Adipocyte (in vitro differentiated cells): ENCODE measurements around the gene HSD3B2.
A peak's percentile ranks its signal among the peaks of the same experiment; 100 is the strongest.

ENCODE experiments used
- DNase-seq: peaks from one replicate; pipeline ENCODE4 v3.0.0-alpha.2; 2015; ENCODE audit warnings: low read depth
- H3K27me3 ChIP-seq: replicated peaks from 2 replicates; pipeline ENCODE4 v1.7.0; 2013; ENCODE audit warnings: mild to moderate bottlenecking, low read length, moderate library complexity; ENCODE audit not compliant: control insufficient read depth, insufficient read depth
- H3K36me3 ChIP-seq: 2 replicates; pipeline ENCODE4 v1.7.0; 2013; ENCODE audit warnings: low read length, mild to moderate bottlenecking, moderate library complexity; ENCODE audit not compliant: control insufficient read depth, insufficient read depth, severe bottlenecking
- H3K4me1 ChIP-seq: 2 replicates; pipeline ENCODE4 v1.7.0; 2013; ENCODE audit warnings: mild to moderate bottlenecking, low read length, moderate library complexity; ENCODE audit not compliant: control insufficient read depth, insufficient read depth
- H3K4me3 ChIP-seq: 2 replicates; pipeline ENCODE4 v1.7.0; 2013; ENCODE audit warnings: mild to moderate bottlenecking, low read length, moderate library complexity
- H3K9ac ChIP-seq: 2 replicates; pipeline ENCODE4 v1.7.0; 2013; ENCODE audit warnings: mild to moderate bottlenecking, low read length, moderate library complexity
- H3K9me3 ChIP-seq: 2 replicates; pipeline ENCODE4 v1.7.0; 2013; ENCODE audit warnings: mild to moderate bottlenecking, low read length, moderate library complexity; ENCODE audit not compliant: control insufficient read depth

The HSD3B2 gene

GRCh38 chr1:119435052-119435451 lies 20.1 kb downstream of the HSD3B2 start:
- no peak overlapping the region for H3K9ac ChIP-seq
- no peaks in the 10 kb centered on the region for H3K9me3 ChIP-seq
- H3K36me3 ChIP-seq: no peaks in the 10 kb centered on the region
- no peak overlapping the region for H3K4me3 ChIP-seq
- peaks cover 36% of the 10 kb centered on the region for H3K27me3 ChIP-seq
- H3K4me1 ChIP-seq: no peaks in the 10 kb centered on the region
- DNase-seq: no peak

DNA sequence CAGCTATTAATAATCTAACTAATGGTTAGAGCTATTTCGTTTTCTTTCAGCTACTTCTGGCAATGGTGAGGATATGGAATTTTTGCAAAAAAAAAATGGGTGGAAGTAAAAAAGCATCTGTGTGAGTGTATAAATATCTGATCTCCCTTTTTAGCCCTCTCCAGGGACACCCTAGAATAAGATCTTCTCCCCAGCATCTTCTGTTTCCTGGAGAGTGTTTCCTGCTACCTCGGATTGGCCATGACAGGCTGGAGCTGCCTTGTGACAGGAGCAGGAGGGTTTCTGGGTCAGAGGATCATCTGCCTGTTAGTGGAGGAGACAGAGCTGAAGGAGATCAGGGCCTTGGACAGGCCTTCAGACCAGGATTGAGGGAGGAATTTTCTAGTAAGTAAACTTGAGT lies 23.8 kb downstream of the HSD3B2 start:
- H3K27me3 ChIP-seq: peaks cover 45% of the 10 kb centered on the region
- H3K36me3 ChIP-seq: no peaks in the 10 kb centered on the region
- H3K4me1 ChIP-seq: no peaks in the 10 kb centered on the region
- H3K9ac ChIP-seq: no peak overlapping the region
- H3K4me3 ChIP-seq: no peak overlapping the region
- no peaks in the 10 kb centered on the region for H3K9me3 ChIP-seq
- no peak for DNase-seq

GRCh38 chr1:119440721-119441307 lies 25.9 kb downstream of the HSD3B2 start:
- Histone ChIP-seq H3K9ac (no peak overlapping the region), H3K36me3 (no peaks in the 10 kb centered on the region), H3K27me3 (peaks cover 48% of the 10 kb centered on the region), H3K4me1 (no peaks in the 10 kb centered on the region), H3K9me3 (no peaks in the 10 kb centered on the region), H3K4me3 (no peak overlapping the region)
- DNase-seq: no peak

- H3K4me1 ChIP-seq: no peaks in the 10 kb centered on the region
- H3K36me3 ChIP-seq: no peaks in the 10 kb centered on the region
- no peaks in the 10 kb centered on the region for H3K9me3 ChIP-seq
- no peak overlapping the region for H3K4me3 ChIP-seq
- H3K27me3 ChIP-seq: peaks cover 67% of the 10 kb centered on the region
- no peak for DNase-seq
- no peak overlapping the region for H3K9ac ChIP-seq
Observed at GRCh38 chr1:119442756-119443155, 27.8 kb downstream of the HSD3B2 start.

- no peaks in the 10 kb centered on the region for H3K36me3 ChIP-seq
- no peaks in the 10 kb centered on the region for H3K4me1 ChIP-seq
- H3K4me3 ChIP-seq: no peak overlapping the region
- no peak for DNase-seq
- H3K9me3 ChIP-seq: no peaks in the 10 kb centered on the region
- H3K27me3 ChIP-seq: peaks cover 73% of the 10 kb centered on the region
- H3K9ac ChIP-seq: no peak overlapping the region
Observed at GRCh38 chr1:119446321-119446720, 31.4 kb downstream of the HSD3B2 start.

GRCh38 chr1:119447344-119448126 lies 32.6 kb downstream of the HSD3B2 start:
- Histone ChIP-seq H3K4me1 (peaks cover 5% of the 10 kb centered on the region), H3K9me3 (no peaks in the 10 kb centered on the region), H3K9ac (no peak overlapping the region), H3K36me3 (no peaks in the 10 kb centered on the region), H3K27me3 (peaks cover 68% of the 10 kb centered on the region), H3K4me3 (no peak overlapping the region)
- DNase-seq: no peak

DNA sequence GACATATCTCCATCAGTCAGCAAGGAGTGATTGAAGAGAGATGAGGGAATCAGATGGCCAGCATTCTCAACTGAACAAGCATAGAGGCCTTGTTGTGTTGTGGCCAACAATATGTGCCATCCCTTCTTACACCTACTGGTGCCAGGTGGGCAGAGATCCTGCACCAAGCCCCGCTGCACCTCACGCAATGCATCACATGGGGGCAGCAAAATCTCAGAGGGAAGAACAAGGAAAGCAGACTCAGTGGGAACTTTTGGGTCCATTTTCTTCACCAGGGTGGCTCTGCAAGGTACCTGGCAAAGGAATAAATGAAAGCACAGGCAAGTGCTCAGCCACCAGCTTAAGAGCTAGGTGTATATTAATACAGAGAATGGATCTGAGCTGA lies 33.2 kb downstream of the HSD3B2 start:
- Histone ChIP-seq H3K9me3 (no peaks in the 10 kb centered on the region), H3K27me3 (peaks cover 62% of the 10 kb centered on the region), H3K9ac (no peak overlapping the region), H3K36me3 (no peaks in the 10 kb centered on the region), H3K4me3 (no peak overlapping the region), H3K4me1 (peaks cover 10% of the 10 kb centered on the region)
- DNase-seq: no peak

DNA sequence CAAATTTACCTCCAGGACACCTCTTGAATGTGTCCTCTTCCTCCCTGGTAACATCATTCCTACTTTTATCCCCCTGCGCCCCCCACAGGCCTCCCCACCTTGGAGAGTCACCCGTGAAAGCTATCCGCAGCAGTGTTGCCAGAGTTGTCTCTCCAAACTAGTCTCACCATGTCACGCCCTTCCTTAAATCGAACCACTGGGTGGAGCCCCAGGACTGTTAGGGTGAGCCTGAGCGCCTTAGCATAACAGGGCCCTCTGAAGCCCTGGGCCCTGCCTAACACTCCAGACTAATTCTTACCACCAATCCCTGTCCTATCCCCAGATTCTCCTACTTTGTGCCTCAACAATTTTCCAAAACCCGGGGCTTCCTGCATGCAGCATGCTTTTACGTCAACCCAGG lies 35.0 kb downstream of the HSD3B2 start:
- Histone ChIP-seq H3K4me3 (no peak overlapping the region), H3K36me3 (no peaks in the 10 kb centered on the region), H3K9me3 (no peaks in the 10 kb centered on the region), H3K4me1 (peaks cover 15% of the 10 kb centered on the region), H3K27me3 (peaks cover 60% of the 10 kb centered on the region), H3K9ac (no peak overlapping the region)
- no peak for DNase-seq

- H3K4me1 ChIP-seq: peaks cover 15% of the 10 kb centered on the region
- no peaks in the 10 kb centered on the region for H3K9me3 ChIP-seq
- DNase-seq: no peak
- H3K4me3 ChIP-seq: no peak overlapping the region
- peaks cover 61% of the 10 kb centered on the region for H3K27me3 ChIP-seq
- no peaks in the 10 kb centered on the region for H3K36me3 ChIP-seq
- no peak overlapping the region for H3K9ac ChIP-seq
Observed at GRCh38 chr1:119451158-119451557, 36.2 kb downstream of the HSD3B2 start.

- H3K4me3 ChIP-seq: no peak overlapping the region
- no peaks in the 10 kb centered on the region for H3K9me3 ChIP-seq
- H3K4me1 ChIP-seq: peaks cover 15% of the 10 kb centered on the region
- no peak overlapping the region for H3K9ac ChIP-seq
- peaks cover 52% of the 10 kb centered on the region for H3K27me3 ChIP-seq
- DNase-seq: no peak
- H3K36me3 ChIP-seq: no peaks in the 10 kb centered on the region
Observed at GRCh38 chr1:119452091-119452490, 37.1 kb downstream of the HSD3B2 start.

DNA sequence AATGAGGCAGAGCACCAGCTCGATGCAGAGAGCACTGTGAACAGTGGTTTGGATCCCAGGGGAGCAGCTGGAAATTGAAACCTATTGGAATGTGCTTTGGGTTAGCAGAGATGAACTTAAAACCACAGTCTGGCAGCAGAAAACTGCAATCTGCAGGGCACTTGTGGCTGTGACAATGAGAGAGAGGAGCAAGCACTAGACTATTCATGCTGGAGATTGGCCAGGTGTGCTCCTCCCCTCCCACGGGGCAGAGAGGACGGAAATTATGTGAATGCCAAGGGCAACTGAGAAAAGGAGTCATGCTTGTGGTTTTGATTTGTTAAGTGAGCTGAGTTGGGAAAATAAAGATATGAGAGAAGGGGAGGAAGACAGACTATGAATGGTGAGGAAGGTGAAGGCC lies 38.1 kb downstream of the HSD3B2 start:
- Histone ChIP-seq H3K4me3 (no peak overlapping the region), H3K4me1 (peaks cover 15% of the 10 kb centered on the region), H3K9me3 (no peaks in the 10 kb centered on the region), H3K9ac (no peak overlapping the region), H3K36me3 (no peaks in the 10 kb centered on the region), H3K27me3 (peaks cover 46% of the 10 kb centered on the region)
- peak; percentile 47 for DNase-seq
